ENCODE measurements around the gene LMNA. TPM values are rescaled to one million over a fixed set of nuclear protein-coding genes. Genes with fewer than 3 reads are reported as not detected.

The LMNA gene
- total RNA-seq, 1 experiment from 2014 or later, result 68.8 TPM

DNA sequence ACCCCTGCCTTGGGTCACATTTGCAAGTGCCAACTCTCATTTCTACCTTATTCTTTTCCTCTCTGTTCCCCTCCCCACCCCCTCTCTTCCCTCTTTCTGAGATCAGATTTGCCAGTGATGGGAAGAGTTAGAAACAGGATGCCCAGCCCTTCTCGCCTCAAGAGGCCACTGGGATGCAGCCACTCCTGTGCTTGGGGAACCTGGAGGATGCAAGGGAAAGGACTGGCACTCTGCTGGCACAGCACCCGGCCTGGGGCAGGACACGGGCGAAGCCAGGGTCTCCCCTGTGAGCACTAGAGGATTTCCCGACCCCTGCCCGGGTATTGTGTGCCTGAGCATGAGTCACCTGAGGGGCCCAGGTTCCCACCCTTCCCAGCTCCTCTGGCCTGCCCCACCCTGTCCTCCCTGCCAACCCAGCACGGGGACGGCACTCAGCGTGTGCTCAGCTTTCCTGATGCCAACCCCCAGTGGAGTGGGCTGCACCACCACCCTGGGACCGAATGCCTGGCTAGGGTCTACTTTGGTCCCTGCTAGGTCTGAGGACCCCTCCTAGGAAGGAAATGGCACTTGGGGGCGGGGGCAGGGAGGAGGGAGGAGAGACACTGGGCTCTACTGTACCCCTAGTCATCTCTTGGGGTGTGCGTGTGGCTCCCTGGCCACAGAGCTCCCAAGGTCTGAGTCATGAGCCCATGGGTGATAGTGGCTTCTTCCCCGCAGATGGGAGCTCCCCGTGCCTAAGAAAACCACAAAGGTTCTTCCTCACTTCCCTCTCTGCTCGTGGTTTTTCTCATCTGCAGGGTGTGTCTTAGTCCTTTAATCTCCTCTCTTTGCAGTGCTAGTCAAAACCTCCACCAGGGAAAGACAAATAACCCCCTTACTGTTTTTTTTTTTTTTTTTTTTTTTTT is 12.4 kb downstream of the LMNA start:
- Mint-ChIP-seq H3K9me3 (no peaks in the 10 kb centered on the region), H3K4me3 (peak overlapping the region; percentile 49), H3K27ac (no peak overlapping the region), H3K4me1 (peaks cover 55% of the 10 kb centered on the region), H3K27me3 (ENCODE audit: low read depth) (no peaks in the 10 kb centered on the region; the same call in 1 of the 2 replicates), H3K36me3 (0 out of 2 replicates have a peak, but pooled peaks cover 2% of the 10 kb centered on the region)
- DNase-seq (ENCODE audit: low spot score) (no peak), ATAC-seq (no peak)
- ChIA-PET POLR2A (interaction anchor here (0.7 to 1.1 kb wide), 2 partner anchors 15 to 21 kb away, joined by 3 to 7 read pairs; no protein-coding TSS in a partner anchor), CTCF (interaction anchor here (0.6 to 28.0 kb wide), 13 partner anchors 9 to 263 kb away, joined by 3 to 1176 read pairs (median 5); partner anchors contain the start of genes LMNA, MEX3A and PAQR6)
- TF ChIP-seq, protein P1, sequence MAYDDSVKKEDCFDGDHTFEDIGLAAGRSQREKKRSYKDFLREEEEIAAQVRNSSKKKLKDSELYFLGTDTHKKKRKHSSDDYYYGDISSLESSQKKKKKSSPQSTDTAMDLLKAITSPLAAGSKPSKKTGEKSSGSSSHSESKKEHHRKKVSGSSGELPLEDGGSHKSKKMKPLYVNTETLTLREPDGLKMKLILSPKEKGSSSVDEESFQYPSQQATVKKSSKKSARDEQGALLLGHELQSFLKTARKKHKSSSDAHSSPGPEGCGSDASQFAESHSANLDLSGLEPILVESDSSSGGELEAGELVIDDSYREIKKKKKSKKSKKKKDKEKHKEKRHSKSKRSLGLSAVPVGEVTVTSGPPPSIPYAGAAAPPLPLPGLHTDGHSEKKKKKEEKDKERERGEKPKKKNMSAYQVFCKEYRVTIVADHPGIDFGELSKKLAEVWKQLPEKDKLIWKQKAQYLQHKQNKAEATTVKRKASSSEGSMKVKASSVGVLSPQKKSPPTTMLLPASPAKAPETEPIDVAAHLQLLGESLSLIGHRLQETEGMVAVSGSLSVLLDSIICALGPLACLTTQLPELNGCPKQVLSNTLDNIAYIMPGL (CRISPR knock-in tag; IDR thresholded peaks at IDR 0.05), result no peak
- TF ChIP-seq CREB1 (CRISPR knock-in tag; IDR thresholded peaks at IDR 0.05) (no peak), FOXP1 (CRISPR knock-in tag; IDR thresholded peaks at IDR 0.05; ENCODE audit: borderline replicate concordance) (no peak), NFE2L1 (CRISPR knock-in tag; IDR thresholded peaks at IDR 0.05) (no peak)
- TF ChIP-seq, protein P2, sequence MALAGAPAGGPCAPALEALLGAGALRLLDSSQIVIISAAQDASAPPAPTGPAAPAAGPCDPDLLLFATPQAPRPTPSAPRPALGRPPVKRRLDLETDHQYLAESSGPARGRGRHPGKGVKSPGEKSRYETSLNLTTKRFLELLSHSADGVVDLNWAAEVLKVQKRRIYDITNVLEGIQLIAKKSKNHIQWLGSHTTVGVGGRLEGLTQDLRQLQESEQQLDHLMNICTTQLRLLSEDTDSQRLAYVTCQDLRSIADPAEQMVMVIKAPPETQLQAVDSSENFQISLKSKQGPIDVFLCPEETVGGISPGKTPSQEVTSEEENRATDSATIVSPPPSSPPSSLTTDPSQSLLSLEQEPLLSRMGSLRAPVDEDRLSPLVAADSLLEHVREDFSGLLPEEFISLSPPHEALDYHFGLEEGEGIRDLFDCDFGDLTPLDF (CRISPR knock-in tag; IDR thresholded peaks at IDR 0.05), result no peak

DNA sequence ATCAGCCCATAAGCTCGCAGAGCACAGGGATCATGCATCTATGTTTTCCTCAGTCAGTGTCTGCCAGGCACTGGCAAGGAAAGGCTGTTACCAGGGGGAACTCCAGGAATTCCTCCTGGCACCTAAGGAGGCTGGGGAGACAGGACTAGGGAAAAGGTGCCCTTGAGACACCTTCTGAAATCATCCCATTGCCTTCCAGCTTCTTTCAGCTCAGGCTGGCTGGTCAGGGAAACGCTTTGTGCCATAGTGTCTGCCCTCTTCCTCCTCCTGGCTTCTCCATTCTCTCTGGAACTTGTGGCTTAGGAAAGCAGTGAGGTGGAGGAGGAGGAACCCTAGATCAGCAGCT is 13.8 kb downstream of the LMNA start:
- Mint-ChIP-seq H3K4me3 (no peak overlapping the region), H3K27ac (no peak overlapping the region), H3K27me3 (ENCODE audit: low read depth) (no peaks in the 10 kb centered on the region; the same call in 1 of the 2 replicates), H3K36me3 (0 out of 2 replicates have a peak, but pooled peaks cover 2% of the 10 kb centered on the region), H3K9me3 (no peaks in the 10 kb centered on the region), H3K4me1 (peaks cover 44% of the 10 kb centered on the region)
- ChIA-PET CTCF (interaction anchor here (0.9 to 28.0 kb wide), 10 partner anchors 9 to 258 kb away, joined by 3 to 1176 read pairs (median 6); partner anchors contain the start of genes LMNA and MEX3A), POLR2A (interaction anchor here (0.6 to 2.7 kb wide), 6 partner anchors 22 to 1913 kb away, joined by 3 to 24 read pairs (median 4); partner anchors contain the start of genes MEX3A and PMF1)
- TF ChIP-seq, protein P3, sequence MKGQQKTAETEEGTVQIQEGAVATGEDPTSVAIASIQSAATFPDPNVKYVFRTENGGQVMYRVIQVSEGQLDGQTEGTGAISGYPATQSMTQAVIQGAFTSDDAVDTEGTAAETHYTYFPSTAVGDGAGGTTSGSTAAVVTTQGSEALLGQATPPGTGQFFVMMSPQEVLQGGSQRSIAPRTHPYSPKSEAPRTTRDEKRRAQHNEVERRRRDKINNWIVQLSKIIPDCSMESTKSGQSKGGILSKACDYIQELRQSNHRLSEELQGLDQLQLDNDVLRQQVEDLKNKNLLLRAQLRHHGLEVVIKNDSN (CRISPR knock-in tag; IDR thresholded peaks at IDR 0.05), result no peak
- TF ChIP-seq, protein P4, sequence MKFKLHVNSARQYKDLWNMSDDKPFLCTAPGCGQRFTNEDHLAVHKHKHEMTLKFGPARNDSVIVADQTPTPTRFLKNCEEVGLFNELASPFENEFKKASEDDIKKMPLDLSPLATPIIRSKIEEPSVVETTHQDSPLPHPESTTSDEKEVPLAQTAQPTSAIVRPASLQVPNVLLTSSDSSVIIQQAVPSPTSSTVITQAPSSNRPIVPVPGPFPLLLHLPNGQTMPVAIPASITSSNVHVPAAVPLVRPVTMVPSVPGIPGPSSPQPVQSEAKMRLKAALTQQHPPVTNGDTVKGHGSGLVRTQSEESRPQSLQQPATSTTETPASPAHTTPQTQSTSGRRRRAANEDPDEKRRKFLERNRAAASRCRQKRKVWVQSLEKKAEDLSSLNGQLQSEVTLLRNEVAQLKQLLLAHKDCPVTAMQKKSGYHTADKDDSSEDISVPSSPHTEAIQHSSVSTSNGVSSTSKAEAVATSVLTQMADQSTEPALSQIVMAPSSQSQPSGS (CRISPR knock-in tag; IDR thresholded peaks at IDR 0.05; ENCODE audit: borderline replicate concordance, low read depth), result no peak
- TF ChIP-seq NR1H2 (CRISPR knock-in tag; IDR thresholded peaks at IDR 0.05), result no peak
- TF ChIP-seq ZNF671 (CRISPR knock-in tag; IDR thresholded peaks at IDR 0.05), result no peak
- TF ChIP-seq TEAD4 (CRISPR knock-in tag; IDR thresholded peaks at IDR 0.05), result no peak
- TF ChIP-seq GTF2I (CRISPR knock-in tag; conservative IDR thresholded peaks at IDR 0.05), result no peak
- TF ChIP-seq SMAD3 (CRISPR knock-in tag; IDR thresholded peaks at IDR 0.05; ENCODE audit: borderline replicate concordance), result no peak
- TF ChIP-seq OVOL2 (CRISPR knock-in tag; IDR thresholded peaks at IDR 0.05; ENCODE audit: borderline replicate concordance), result no peak
- TF ChIP-seq, protein P5, sequence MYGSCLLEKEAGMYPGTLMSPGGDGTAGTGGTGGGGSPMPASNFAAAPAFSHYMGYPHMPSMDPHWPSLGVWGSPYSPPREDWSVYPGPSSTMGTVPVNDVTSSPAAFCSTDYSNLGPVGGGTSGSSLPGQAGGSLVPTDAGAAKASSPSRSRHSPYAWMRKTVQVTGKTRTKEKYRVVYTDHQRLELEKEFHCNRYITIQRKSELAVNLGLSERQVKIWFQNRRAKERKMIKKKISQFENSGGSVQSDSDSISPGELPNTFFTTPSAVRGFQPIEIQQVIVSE (CRISPR knock-in tag; IDR thresholded peaks at IDR 0.05; ENCODE audit: borderline replicate concordance), result no peak
- TF ChIP-seq ZNF396 (CRISPR knock-in tag; IDR thresholded peaks at IDR 0.05; ENCODE audit: borderline replicate concordance), result no peak
- TF ChIP-seq, protein P1 (CRISPR knock-in tag; IDR thresholded peaks at IDR 0.05), result no peak
- TF ChIP-seq TP53 (CRISPR knock-in tag; IDR thresholded peaks at IDR 0.05), result no peak
- no peak for ATAC-seq
- no peak for DNase-seq (ENCODE audit: low spot score)
